ENCODE results near the gene VAPA. TPM values are rescaled to one million over a fixed set of nuclear protein-coding genes. Genes with fewer than 3 reads are reported as not detected.

VAPA gene
- total and polyA plus RNA-seq, 10 of the 15 experiments (the other 5 are each of a cell fraction or from before 2014, with no cell fraction given), result 70.9 to 252 (median 166) TPM

DNA sequence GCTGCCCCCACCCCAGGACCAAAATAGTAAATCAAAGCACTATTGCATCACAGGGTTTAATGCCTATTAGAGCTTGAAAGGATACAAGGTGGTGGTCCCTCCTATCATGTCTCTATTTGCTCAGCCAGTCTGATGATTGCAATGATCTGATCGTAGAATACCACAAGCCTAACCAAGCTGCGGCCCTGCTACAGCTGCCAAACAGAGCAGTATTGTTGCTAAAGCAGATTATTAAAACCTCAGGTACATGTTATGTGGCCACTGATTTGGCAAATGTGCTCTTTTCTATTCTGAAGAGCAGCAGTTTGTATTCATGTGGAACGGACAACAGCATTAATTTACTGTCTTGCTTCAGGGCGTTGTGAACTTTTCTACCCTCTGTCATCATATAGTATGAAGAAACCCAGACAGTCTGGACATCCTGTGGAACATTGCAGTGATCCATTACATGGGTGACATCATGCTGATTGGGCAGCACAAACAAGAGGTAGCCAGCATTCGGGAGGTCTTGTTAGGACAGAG lies 8.4 kb upstream of the VAPA start:
- TF ChIP-seq, protein P1, sequence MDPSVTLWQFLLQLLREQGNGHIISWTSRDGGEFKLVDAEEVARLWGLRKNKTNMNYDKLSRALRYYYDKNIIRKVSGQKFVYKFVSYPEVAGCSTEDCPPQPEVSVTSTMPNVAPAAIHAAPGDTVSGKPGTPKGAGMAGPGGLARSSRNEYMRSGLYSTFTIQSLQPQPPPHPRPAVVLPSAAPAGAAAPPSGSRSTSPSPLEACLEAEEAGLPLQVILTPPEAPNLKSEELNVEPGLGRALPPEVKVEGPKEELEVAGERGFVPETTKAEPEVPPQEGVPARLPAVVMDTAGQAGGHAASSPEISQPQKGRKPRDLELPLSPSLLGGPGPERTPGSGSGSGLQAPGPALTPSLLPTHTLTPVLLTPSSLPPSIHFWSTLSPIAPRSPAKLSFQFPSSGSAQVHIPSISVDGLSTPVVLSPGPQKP (IDR thresholded peaks at IDR 0.05; ENCODE audit: low read depth, low read length), result no peak
- TF ChIP-seq, protein P2, sequence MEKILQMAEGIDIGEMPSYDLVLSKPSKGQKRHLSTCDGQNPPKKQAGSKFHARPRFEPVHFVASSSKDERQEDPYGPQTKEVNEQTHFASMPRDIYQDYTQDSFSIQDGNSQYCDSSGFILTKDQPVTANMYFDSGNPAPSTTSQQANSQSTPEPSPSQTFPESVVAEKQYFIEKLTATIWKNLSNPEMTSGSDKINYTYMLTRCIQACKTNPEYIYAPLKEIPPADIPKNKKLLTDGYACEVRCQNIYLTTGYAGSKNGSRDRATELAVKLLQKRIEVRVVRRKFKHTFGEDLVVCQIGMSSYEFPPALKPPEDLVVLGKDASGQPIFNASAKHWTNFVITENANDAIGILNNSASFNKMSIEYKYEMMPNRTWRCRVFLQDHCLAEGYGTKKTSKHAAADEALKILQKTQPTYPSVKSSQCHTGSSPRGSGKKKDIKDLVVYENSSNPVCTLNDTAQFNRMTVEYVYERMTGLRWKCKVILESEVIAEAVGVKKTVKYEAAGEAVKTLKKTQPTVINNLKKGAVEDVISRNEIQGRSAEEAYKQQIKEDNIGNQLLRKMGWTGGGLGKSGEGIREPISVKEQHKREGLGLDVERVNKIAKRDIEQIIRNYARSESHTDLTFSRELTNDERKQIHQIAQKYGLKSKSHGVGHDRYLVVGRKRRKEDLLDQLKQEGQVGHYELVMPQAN (conservative IDR thresholded peaks at IDR 0.05), result no peak
- TF ChIP-seq RELA (IDR thresholded peaks at IDR 0.05; ENCODE audit: borderline replicate concordance, partially characterized antibody), result no peak
- no peak for TF ChIP-seq CHD4 (IDR thresholded peaks at IDR 0.05)
- TF ChIP-seq IRF4 (IDR thresholded peaks at IDR 0.05; ENCODE audit: low read depth, low read length), result no peak
- TF ChIP-seq MTA2 (IDR thresholded peaks at IDR 0.05; ENCODE audit: low read depth), result no peak
- no peak for TF ChIP-seq KDM1A (IDR thresholded peaks at IDR 0.05; ENCODE audit: borderline replicate concordance)
- no peak for TF ChIP-seq ESRRA (IDR thresholded peaks at IDR 0.05; ENCODE audit: low read length)
- TF ChIP-seq EED (IDR thresholded peaks at IDR 0.05; ENCODE audit: low read depth), result no peak
- TF ChIP-seq NFYA (IDR thresholded peaks at IDR 0.05; ENCODE audit: borderline replicate concordance, low read depth, low read length), result no peak
- TF ChIP-seq SMAD1 (IDR thresholded peaks at IDR 0.05; ENCODE audit: low read depth, partially characterized antibody), result no peak
- TF ChIP-seq GATAD2B (conservative IDR thresholded peaks at IDR 0.05; ENCODE audit: low read depth), result no peak
- TF ChIP-seq PAX5 (IDR thresholded peaks at IDR 0.05; ENCODE audit: borderline replicate concordance, low read depth, low read length), result no peak
- no peak for TF ChIP-seq MYC (IDR thresholded peaks at IDR 0.05; ENCODE audit: insufficient read depth, insufficient read length, insufficient replicate concordance, low read length, severe bottlenecking)
- TF ChIP-seq RUNX3 (IDR thresholded peaks at IDR 0.05; ENCODE audit: low read length), result no peak
- TF ChIP-seq POLR2AphosphoS5 (IDR thresholded peaks at IDR 0.05; ENCODE audit: low read length), result no peak
- TF ChIP-seq CBX5 (IDR thresholded peaks at IDR 0.05; ENCODE audit: low read depth), result no peak
- TF ChIP-seq MEF2B (IDR thresholded peaks at IDR 0.05; ENCODE audit: partially characterized antibody, poor library complexity, severe bottlenecking), result no peak
- no peak for TF ChIP-seq TCF12 (IDR thresholded peaks at IDR 0.05; ENCODE audit: low read depth, low read length)
- TF ChIP-seq CHD2 (IDR thresholded peaks at IDR 0.05; ENCODE audit: borderline replicate concordance, low read depth, low read length), result no peak
- no peak for FAIRE-seq

More for the DNA sequence above, 8.4 kb upstream of the VAPA start:
- Histone ChIP-seq H3K9me3 (replicated peaks; ENCODE audit: control insufficient read depth, insufficient read depth, low read length) (no peaks in the 10 kb centered on the region), H3K4me1 (ENCODE audit: control insufficient read depth, insufficient read depth, low read length) (no peaks in the 10 kb centered on the region), H3K79me2 (ENCODE audit: control insufficient read depth, insufficient read depth, low read length) (no peaks in the 10 kb centered on the region), H3K27ac (ENCODE audit: control insufficient read depth, insufficient read depth) (no peak overlapping the region), H4K20me1 (ENCODE audit: control insufficient read depth, insufficient read depth) (no peaks in the 10 kb centered on the region), H3K36me3 (ENCODE audit: control insufficient read depth in 2 of 2, insufficient read depth in 2 of 2, low read length in 1 of 2) (no peaks in the 10 kb centered on the region), H3K27me3 (replicated peaks in 1 of 2; ENCODE audit: control insufficient read depth in 2 of 2, insufficient read depth in 2 of 2, low read length in 1 of 2) (no peaks in the 10 kb centered on the region; a peak in 1 of 4 replicates), H3K9ac (ENCODE audit: control insufficient read depth, insufficient read depth, low read length) (no peak overlapping the region), H3K4me2 (ENCODE audit: control insufficient read depth, insufficient read depth) (no peak overlapping the region), H2AFZ (ENCODE audit: control insufficient read depth, low read depth, low read length) (no peak overlapping the region), H3K4me3 (no peak overlapping the region)
- BruUV-seq (replicated peaks), result no TSS peak
- CTCF ChIA-PET, result no interaction called here
- POLR2A ChIA-PET, result no interaction called here
- SMC1A ChIA-PET (ENCODE audit: uncharacterized antibody, unreplicated experiment), result interaction anchor here (1.1 kb wide), 1 partner anchor 16 kb away, joined by 3 read pairs; no protein-coding TSS in a partner anchor
- in situ Hi-C loops (cut with MboI), result loop anchor here (25.0 kb wide), 2 partner anchors 293 to 1293 kb away; partner anchors contain the start of genes PPP4R1 and RAB12
- RAD21 ChIA-PET (ENCODE audit: unreplicated experiment), result no interaction called here
- intact Hi-C loops (cut with micrococcal nuclease; ENCODE audit: unreplicated experiment), result no loop called here
- DNase-seq (ENCODE audit: low read depth, low spot score) (no peak), ATAC-seq (no peak)
- 49% methylated on average over 5 of the region's 5 CpGs for WGBS (ENCODE audit: insufficient coverage, insufficient replicate concordance, low lambda C conversion rate, missing lambda C conversion rate)

Data from GM12878 (cell line).